ENCODE data around the gene NXN.

Gene NXN

DNA sequence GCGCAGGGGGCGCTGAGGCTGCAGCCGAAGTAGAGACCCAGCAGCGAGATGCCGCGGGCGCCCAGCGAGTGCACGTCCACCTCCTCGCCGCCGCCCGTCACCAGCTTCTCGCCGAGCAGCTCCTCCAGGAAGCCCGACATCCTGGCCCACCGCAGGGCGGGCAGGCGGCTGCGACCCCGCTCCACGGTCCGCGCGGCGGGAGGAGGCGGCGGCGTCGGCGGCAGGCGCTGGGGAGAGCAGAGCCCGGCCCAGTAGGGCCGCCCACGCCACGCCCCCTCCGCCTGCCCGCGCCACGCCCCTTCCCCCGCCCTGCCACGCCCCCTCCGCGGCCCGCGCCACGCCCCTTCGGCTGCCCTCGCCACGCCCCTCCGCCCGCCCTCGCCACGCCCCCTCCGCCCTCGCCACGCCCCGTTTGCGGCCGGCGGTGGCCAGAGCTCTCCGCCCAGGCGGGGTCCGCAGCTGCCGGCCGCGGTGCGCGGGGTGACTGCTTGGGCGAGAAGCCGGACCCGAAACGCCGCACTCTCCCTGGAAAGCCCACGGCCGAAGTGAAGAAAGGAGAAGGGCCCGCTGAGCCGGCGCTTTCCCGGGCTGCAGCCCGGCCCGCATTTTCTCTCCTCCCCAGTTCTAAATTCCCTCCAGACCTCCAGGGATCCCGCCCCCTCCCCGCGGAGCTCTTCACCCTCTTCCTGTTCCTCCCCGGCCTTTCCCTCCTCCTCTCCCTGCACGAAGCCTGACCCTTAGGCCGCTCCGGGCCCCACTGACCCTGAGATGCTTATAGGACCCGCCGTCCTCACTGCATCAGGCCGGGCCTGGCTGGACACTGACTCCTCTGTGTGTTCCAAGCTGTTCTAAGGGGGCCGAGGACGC is at the start of gene NXN:
NXN (minus strand) TSS at position 238 of the 867 bp plus-strand sequence.
- DNase-seq (peak; percentile 71), ATAC-seq (replicated peaks) (peak; percentile 76 to 83)
- H3K27ac Mint-ChIP-seq = peak within 1 kb of the TSS; percentile 26
- H3K4me1 Mint-ChIP-seq = peaks cover 16 to 23% of the 10 kb centered on the region in 2 donors
- H3K27me3 Mint-ChIP-seq = peaks cover 20 to 28% of the 10 kb centered on the region in 2 donors
- H3K36me3 Mint-ChIP-seq = no peaks in the 10 kb centered on the region
- peak within 1 kb of the TSS; percentile 87 to 91 for H3K4me3 Mint-ChIP-seq
- no peaks in the 10 kb centered on the region for H3K9me3 Mint-ChIP-seq

DNA sequence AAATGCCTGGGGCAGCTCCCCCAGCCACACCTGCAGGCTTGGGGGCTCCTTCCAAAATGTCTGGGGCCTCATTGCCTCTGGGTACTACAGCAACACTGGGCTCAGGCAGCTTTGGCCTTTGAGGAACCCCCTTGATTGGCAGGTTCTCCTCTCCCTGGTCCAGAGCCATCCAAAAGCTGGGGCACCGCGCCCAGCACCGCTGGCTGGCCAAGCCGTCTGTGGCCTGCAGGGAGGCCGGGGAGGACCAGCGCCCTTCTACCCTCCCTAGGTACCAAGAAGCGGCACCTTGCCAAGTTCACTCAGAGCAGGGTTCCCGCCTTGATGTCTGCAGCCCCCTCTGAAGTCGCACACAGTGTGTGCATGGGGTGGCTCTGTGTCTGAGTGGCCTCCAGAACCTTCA is 47.5 kb upstream of the NXN start:
- ATAC-seq (replicated peaks) (no peak), DNase-seq (no peak)
- peaks cover 0 to 5% of the 10 kb centered on the region in 2 donors for H3K4me1 Mint-ChIP-seq
- no peak overlapping the region for H3K27ac Mint-ChIP-seq
- no peaks in the 10 kb centered on the region for H3K9me3 Mint-ChIP-seq
- H3K4me3 Mint-ChIP-seq = no peak overlapping the region
- H3K36me3 Mint-ChIP-seq = peaks cover 10 to 19% of the 10 kb centered on the region in 2 donors
- no peaks in the 10 kb centered on the region for H3K27me3 Mint-ChIP-seq

DNA sequence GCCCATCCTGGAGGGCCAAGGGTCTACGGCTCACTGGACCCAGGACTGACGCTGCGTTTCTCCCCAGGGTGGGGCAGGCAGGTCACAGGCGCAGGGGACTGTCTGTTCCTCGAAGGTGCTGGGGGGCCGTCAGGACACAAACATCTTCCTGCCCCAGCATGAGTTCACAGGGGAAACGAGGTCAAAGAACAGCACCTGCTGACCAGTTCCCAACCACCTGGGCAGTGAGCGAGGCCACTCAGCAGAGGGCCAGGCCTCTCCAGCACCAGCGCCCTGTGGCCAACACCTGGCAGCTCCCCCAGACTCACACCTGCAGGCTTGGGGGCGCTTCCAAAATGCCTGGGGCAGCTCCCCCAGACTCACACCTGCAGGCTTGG is 47.0 kb upstream of the NXN start:
- no peak overlapping the region for H3K27ac Mint-ChIP-seq
- no peak for DNase-seq
- H3K27me3 Mint-ChIP-seq = no peaks in the 10 kb centered on the region
- peaks cover 0 to 4% of the 10 kb centered on the region in 2 donors for H3K4me1 Mint-ChIP-seq
- no peak for ATAC-seq (replicated peaks)
- no peak overlapping the region for H3K4me3 Mint-ChIP-seq
- peaks cover 10 to 19% of the 10 kb centered on the region in 2 donors for H3K36me3 Mint-ChIP-seq
- H3K9me3 Mint-ChIP-seq = no peaks in the 10 kb centered on the region

DNA sequence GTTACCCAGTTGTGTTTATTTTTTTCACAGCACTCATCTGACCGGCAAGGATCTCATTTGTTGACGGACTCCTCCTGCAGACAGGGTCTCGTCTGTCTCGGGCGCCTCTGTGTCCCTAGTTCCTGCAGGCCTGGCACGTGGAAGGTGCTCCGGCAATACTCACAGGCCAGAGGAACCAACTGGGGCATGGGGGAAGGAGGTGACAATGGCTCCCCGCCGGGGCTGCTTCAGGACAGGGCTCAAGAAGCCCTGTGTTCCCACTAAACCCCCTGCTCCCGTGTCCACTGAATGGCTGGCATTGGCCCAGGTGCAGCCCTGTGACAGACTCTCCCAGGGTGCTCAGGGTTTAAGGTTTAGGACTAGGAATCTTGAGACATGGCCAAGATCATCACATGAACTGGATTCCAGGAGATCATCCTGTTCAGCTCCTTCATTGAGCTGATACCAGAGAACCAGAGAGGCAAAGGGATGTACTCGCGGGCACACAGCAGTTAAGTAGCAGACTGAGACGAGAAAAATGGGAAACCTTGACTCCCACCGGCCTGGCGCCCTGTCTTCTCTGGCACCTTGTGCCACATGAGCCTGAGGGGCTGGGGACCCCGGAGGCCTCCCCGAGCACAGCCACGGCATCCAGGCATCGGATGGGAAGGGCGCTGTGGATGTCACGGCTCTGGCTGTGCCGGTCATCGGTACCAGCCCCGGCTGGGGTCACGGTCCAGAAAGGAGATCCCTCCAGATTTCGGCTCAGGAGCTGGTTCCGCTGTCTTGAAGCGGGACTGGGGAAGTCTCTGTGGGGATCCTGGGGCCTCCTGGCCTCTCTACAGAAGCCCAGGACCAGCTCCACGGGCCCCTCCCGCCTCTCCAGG is 46.4 kb upstream of the NXN start:
- no peak overlapping the region for H3K27ac Mint-ChIP-seq
- H3K27me3 Mint-ChIP-seq = no peaks in the 10 kb centered on the region
- ATAC-seq (replicated peaks) (no peak), DNase-seq (no peak)
- peaks cover 0 to 4% of the 10 kb centered on the region in 2 donors for H3K4me1 Mint-ChIP-seq
- H3K36me3 Mint-ChIP-seq = peaks cover 10 to 19% of the 10 kb centered on the region in 2 donors
- H3K9me3 Mint-ChIP-seq = no peaks in the 10 kb centered on the region
- no peak overlapping the region for H3K4me3 Mint-ChIP-seq

DNA sequence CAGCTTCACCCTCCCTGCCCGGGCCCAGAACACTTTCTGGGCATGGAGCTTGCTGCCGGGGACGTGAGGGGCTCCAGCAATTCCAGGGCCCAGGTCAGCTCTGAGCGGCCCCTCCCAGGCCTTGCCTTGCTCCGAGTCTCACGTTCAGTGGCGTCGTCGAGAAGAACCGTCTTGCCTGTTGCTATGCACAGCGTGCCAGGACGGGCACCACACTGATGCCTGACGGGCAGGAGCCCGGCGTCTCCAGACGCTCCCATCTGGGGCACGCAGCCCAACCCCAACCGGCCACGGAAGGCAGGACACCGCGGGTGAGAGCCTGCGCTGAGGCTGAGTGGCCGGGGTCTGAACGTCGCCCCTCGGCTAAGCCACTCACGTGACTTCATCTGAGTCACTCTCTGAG is 44.5 kb upstream of the NXN start:
- DNase-seq = no peak
- Mint-ChIP-seq H3K27ac (no peak overlapping the region), H3K27me3 (no peaks in the 10 kb centered on the region), H3K4me3 (no peak overlapping the region), H3K36me3 (peaks cover 15 to 27% of the 10 kb centered on the region in 2 donors), H3K4me1 (peaks cover 0 to 2% of the 10 kb centered on the region in 2 donors), H3K9me3 (no peaks in the 10 kb centered on the region)
- ATAC-seq (replicated peaks) = no peak

DNA sequence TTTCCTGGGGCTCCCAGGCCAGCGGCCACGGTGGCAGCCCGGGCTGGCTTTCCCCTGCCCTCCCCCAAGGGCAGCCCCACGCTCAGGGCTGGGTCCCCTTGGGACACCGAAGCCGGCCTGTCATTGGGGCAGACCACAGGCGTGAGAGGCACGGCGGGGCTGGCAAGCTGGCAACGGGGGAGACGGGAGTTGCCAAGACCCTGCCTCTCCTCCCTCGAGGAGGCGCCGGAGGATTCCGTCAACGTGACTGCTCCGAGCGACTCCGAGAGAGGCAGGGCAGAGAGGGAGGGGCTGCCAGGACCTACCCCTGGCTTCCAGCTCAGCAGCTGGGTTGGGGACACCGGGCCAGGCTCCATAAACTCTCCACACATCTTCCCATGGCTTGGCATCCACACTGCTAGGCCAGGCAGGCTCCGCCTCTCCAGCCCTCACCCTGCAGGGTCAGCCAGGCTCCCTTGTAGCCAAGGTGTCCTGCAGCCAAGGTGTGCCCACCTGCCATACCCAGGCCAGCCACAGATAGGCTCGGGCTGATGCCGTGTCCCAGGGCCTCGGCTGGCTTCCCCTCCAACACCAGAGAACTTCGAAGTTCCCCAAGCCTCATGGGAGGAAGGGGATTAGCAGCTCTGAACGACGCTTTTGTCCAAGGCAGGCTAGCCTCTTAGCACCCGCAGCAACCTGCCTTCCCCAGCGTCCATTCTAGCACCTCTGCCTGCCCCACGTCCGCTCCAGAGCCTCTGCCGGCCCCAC is 42.9 kb upstream of the NXN start:
- H3K36me3 Mint-ChIP-seq = peaks cover 13 to 29% of the 10 kb centered on the region in 2 donors
- ATAC-seq (replicated peaks) (no peak), DNase-seq (no peak)
- H3K27me3 Mint-ChIP-seq = no peaks in the 10 kb centered on the region
- peaks cover 0 to 2% of the 10 kb centered on the region in 2 donors for H3K4me1 Mint-ChIP-seq
- no peaks in the 10 kb centered on the region for H3K9me3 Mint-ChIP-seq
- no peak overlapping the region for H3K4me3 Mint-ChIP-seq
- H3K27ac Mint-ChIP-seq = no peak overlapping the region

DNA sequence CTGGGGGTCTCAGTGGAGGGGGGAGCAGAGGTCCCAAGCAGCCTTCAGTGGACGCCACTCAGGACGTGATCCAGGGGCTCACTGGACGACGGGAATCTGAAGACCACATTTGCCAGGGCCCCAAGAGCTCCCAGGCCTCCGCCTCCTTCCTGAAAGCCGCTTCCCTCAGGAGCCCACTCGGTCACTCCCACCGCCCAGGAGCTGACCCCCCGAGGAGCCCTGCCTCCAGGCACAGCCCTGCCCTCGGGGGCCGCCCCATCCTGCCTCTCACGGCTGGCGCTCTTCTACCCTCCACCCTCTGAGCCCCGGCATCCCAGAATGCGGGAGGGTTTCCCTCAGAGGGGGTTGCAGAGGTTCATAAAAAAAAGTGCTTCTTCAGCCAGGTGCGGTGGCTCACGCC is 41.6 kb upstream of the NXN start:
- H3K27ac Mint-ChIP-seq = peak overlapping the region; percentile 25
- peaks cover 0 to 2% of the 10 kb centered on the region in 2 donors for H3K4me1 Mint-ChIP-seq
- H3K4me3 Mint-ChIP-seq = no peak overlapping the region
- H3K27me3 Mint-ChIP-seq = no peaks in the 10 kb centered on the region
- DNase-seq (no peak), ATAC-seq (replicated peaks) (no peak)
- no peaks in the 10 kb centered on the region for H3K9me3 Mint-ChIP-seq
- peaks cover 12 to 26% of the 10 kb centered on the region in 2 donors for H3K36me3 Mint-ChIP-seq

DNA sequence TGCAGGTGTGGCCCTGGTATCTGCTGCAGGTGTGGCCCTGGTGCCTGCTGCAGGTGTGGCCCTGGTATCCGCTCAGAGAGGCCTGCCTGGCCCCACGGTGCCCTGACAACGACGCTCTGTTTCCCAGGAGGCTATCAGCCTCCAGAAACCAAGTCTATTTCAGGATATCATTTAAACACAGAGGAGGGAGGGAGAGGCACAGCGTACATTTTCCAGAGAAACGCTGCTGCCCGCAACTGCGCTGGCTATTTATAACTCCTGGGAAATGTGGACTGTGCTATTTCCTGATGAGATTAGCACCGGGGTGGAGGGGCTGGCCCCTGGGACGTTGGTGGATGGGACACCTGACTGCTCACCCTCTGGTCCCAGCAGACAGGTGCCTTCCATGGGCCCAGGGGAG is 39.9 kb upstream of the NXN start:
- Mint-ChIP-seq H3K4me1 (peaks cover 0 to 2% of the 10 kb centered on the region in 2 donors), H3K27ac (no peak overlapping the region), H3K27me3 (no peaks in the 10 kb centered on the region), H3K4me3 (no peak overlapping the region), H3K36me3 (peaks cover 4 to 20% of the 10 kb centered on the region in 2 donors), H3K9me3 (no peaks in the 10 kb centered on the region)
- ATAC-seq (replicated peaks) (no peak), DNase-seq (no peak)

DNA sequence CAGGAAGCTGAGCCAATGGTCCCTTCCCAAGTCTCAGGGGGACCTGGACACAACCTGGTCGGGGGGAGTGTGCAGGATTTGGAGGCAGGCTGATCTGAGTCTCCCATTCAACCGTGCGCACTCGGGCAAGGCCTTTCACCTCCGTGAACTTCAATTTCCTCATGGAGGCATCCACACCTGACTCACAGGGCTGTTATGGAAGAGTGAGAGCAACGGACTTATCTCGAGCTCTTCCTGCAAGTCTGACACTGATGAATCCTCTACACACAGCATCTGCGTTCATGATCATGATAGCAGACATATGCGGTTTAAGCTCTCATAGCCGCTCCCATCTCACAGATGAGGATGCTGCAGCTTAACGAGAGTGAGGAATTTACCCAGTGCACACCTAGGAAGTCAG is 39.0 kb upstream of the NXN start:
- ATAC-seq (replicated peaks) = no peak
- Mint-ChIP-seq H3K4me3 (no peak overlapping the region), H3K27me3 (no peaks in the 10 kb centered on the region), H3K4me1 (peaks cover 0 to 2% of the 10 kb centered on the region in 2 donors), H3K27ac (no peak overlapping the region), H3K9me3 (no peaks in the 10 kb centered on the region), H3K36me3 (peaks cover 4 to 20% of the 10 kb centered on the region in 2 donors)
- no peak for DNase-seq

DNA sequence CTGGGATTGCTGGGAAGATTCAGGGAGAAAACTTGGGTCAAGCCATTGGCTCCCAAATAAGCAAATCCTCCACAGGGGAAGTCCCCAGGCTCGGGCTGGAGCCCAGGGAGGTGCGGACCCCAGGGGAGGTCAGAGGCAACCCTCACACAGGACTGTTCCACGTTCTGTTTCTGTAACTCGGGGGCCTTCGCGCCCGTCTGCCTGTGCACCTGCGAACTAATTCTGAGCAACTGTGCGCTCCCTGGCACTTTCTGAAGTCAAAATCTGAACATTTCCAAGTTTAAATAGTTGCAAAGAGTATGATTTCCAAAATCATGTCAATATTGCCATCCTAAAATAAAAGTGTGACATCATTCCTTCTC is 34.1 kb upstream of the NXN start:
- no peaks in the 10 kb centered on the region for H3K4me1 Mint-ChIP-seq
- DNase-seq (no peak), ATAC-seq (replicated peaks) (no peak)
- H3K4me3 Mint-ChIP-seq = no peak overlapping the region
- no peaks in the 10 kb centered on the region for H3K27me3 Mint-ChIP-seq
- no peak overlapping the region for H3K27ac Mint-ChIP-seq
- peaks cover 12 to 21% of the 10 kb centered on the region in 2 donors for H3K36me3 Mint-ChIP-seq
- no peaks in the 10 kb centered on the region for H3K9me3 Mint-ChIP-seq

DNA sequence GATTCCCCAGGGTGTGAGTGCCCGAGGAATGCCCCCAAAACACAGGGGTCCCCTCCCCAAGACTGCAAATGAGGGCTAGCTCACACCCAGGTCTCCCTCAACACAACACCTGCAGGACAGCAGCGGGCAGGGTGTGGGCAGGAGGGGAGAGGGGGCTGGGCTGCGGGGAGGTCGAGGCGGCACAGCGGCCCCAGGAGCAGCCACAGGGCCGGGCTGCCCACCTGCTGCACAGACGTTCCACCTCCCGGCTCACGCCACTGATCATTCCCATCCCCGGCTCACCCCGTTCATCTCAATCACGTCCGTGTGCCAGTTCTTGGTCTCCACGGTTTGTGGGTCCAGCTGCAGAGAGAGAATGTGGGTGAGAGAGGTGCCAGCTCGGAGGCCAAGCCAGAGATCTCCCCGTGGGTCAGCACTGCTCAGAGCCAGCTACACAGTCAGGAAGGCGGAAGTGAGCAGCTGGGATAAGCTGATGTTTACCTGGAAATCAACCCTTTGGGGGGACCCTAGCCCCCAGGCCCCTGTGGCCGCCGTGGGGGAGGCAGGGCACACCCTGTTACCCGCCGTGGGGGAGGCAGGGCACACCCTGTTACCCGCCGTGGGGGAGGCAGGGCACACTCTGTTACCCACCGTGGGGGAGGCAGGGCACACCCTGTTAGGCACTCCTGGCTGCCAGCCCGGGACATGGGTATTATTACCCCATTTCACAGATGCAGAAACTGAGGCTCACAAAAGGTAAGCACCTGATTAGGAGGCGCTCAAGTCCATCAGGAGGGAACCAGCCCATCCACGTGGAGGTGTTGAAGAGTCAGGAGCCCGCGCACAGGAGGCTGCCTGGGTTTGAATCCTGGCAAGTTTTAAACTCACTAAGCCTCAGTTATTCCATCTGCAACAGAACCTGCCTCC is 33.5 kb upstream of the NXN start:
- Mint-ChIP-seq H3K27ac (no peak overlapping the region), H3K9me3 (no peaks in the 10 kb centered on the region), H3K27me3 (no peaks in the 10 kb centered on the region), H3K4me3 (no peak overlapping the region), H3K4me1 (no peaks in the 10 kb centered on the region), H3K36me3 (peaks cover 12 to 17% of the 10 kb centered on the region in 2 donors)
- DNase-seq (no peak), ATAC-seq (replicated peaks) (no peak)

DNA sequence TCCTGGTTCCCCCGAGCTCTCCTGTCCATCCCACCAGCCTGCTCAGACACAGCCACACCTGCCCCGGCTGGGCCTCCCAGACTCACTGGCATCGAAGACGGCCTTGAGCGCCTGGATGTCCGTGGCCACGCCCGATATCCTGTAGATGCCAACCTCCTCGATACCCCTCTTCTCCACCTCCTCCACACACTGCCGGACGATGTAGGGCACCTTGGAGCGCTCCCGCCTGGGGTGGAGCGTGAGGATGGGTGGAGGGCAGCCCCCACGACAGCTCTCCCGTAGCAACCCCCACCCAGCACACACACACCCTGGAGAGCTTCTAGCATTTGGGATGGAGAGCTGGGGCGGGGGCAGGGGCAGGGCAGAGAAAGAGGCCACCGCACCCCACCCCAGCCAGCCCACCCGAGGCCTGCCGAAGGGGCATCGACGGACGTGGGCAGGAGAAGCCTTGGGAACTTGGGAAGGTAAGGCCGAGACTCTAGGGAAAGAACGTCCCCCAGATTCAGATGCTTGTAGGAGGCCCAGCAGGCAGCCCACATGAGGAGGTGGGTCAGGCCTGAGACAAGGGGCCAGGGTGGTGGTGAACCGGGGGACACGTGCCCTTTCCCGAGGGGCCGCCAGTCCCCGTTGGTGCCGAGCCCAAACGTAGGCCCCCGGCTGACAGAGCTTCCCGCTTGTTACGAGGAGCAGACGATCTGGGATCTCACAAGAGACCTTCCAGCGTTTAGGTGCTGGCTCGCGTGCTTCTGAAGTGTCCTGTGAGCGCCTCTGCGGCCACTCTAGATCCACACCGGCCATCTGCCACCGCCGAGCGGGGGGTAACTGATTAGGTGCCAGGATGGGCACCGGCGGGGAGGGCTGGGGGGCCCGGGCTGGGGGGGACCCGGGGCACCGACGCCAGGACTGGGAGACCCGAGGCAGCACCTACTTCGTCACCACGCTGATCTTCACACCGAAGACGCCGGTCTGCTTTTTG is 32.5 kb upstream of the NXN start:
- Mint-ChIP-seq H3K27me3 (no peaks in the 10 kb centered on the region), H3K27ac (no peak overlapping the region), H3K4me3 (no peak overlapping the region), H3K4me1 (no peaks in the 10 kb centered on the region), H3K9me3 (no peaks in the 10 kb centered on the region), H3K36me3 (peaks cover 15 to 19% of the 10 kb centered on the region in 2 donors)
- DNase-seq (no peak), ATAC-seq (replicated peaks) (no peak)
